Chondrocyte (in vitro differentiated cells): Measurements from ENCODE around the gene DECR2. TPM values are rescaled to one million over a fixed set of nuclear protein-coding genes. Genes with fewer than 3 reads are reported as not detected.

Experiments used
- DNase-seq: peaks from one replicate; pipeline ENCODE4 v3.0.0; 2021; ENCODE audit warnings: mixed read lengths, low spot score
- H3K27ac Mint-ChIP-seq: one replicate; pipeline ENCODE4 v1.8.0; 2021; ENCODE audit warnings: mild to moderate bottlenecking, moderate library complexity, mixed read lengths; ENCODE audit not compliant: unreplicated experiment
- H3K27me3 Mint-ChIP-seq: 2 replicates; pipeline ENCODE4 v1.8.0; 2021; ENCODE audit warnings: low read depth, mixed read lengths
- H3K36me3 Mint-ChIP-seq: 2 replicates; pipeline ENCODE4 v1.8.0; 2021; ENCODE audit warnings: low read depth, mixed read lengths
- H3K4me1 Mint-ChIP-seq: 2 replicates; pipeline ENCODE4 v1.8.0; 2021; ENCODE audit warnings: low read depth, mild to moderate bottlenecking, mixed read lengths
- H3K4me3 Mint-ChIP-seq: one replicate; pipeline ENCODE4 v1.8.0; 2021; ENCODE audit warnings: mild to moderate bottlenecking, moderate library complexity, mixed read lengths; ENCODE audit not compliant: unreplicated experiment
- H3K9me3 Mint-ChIP-seq: 2 replicates; pipeline ENCODE4 v1.8.0; 2021; ENCODE audit warnings: low read depth, mixed read lengths
- total RNA-seq: library from RNA; stranded (reverse); gene quantifications from 3 replicates; pipeline ENCODE4 v1.2.1, GENCODE V29; 2021
- TF ChIP-seq, protein P1 (sequence below): fragments of 200-600 bp; sonication (generic); IDR thresholded peaks from 2 replicates; pipeline ENCODE4 v1.5.0; 2021; ENCODE audit warnings: antibody characterized with exemption, mild to moderate bottlenecking, moderate library complexity

DECR2 gene
- total RNA-seq, 1 donor from 2014 or later: 25.1 TPM

- H3K4me1 Mint-ChIP-seq: peaks cover 38% of the 10 kb centered on the region
- H3K27me3 Mint-ChIP-seq: no peaks in the 10 kb centered on the region
- H3K9me3 Mint-ChIP-seq: no peaks in the 10 kb centered on the region
- H3K4me3 Mint-ChIP-seq: peak overlapping the region; percentile 76
- TF ChIP-seq, protein P1, sequence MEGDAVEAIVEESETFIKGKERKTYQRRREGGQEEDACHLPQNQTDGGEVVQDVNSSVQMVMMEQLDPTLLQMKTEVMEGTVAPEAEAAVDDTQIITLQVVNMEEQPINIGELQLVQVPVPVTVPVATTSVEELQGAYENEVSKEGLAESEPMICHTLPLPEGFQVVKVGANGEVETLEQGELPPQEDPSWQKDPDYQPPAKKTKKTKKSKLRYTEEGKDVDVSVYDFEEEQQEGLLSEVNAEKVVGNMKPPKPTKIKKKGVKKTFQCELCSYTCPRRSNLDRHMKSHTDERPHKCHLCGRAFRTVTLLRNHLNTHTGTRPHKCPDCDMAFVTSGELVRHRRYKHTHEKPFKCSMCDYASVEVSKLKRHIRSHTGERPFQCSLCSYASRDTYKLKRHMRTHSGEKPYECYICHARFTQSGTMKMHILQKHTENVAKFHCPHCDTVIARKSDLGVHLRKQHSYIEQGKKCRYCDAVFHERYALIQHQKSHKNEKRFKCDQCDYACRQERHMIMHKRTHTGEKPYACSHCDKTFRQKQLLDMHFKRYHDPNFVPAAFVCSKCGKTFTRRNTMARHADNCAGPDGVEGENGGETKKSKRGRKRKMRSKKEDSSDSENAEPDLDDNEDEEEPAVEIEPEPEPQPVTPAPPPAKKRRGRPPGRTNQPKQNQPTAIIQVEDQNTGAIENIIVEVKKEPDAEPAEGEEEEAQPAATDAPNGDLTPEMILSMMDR: no peak
- no peak for DNase-seq
- H3K36me3 Mint-ChIP-seq: no peaks in the 10 kb centered on the region
- H3K27ac Mint-ChIP-seq: no peak overlapping the region
These were observed 24.0 kb downstream of the DECR2 start for GRCh38 chr16:425740-426114.

- H3K9me3 Mint-ChIP-seq: no peaks in the 10 kb centered on the region
- DNase-seq: no peak
- H3K4me1 Mint-ChIP-seq: peaks cover 38% of the 10 kb centered on the region
- no peak overlapping the region for H3K27ac Mint-ChIP-seq
- TF ChIP-seq, protein P1: no peak
- H3K4me3 Mint-ChIP-seq: peak overlapping the region; percentile 75
- no peaks in the 10 kb centered on the region for H3K27me3 Mint-ChIP-seq
- H3K36me3 Mint-ChIP-seq: peaks cover 2% of the 10 kb centered on the region
These were observed 24.6 kb downstream of the DECR2 start for GRCh38 chr16:426115-426905.

- Mint-ChIP-seq H3K36me3 (peaks cover 2% of the 10 kb centered on the region), H3K27me3 (no peaks in the 10 kb centered on the region), H3K9me3 (no peaks in the 10 kb centered on the region), H3K27ac (peak overlapping the region; percentile 65), H3K4me1 (peaks cover 38% of the 10 kb centered on the region), H3K4me3 (peak overlapping the region; percentile 75)
- no peak for DNase-seq
- TF ChIP-seq, protein P1: no peak
These were observed 25.2 kb downstream of the DECR2 start for GRCh38 chr16:426906-427249.

DNA sequence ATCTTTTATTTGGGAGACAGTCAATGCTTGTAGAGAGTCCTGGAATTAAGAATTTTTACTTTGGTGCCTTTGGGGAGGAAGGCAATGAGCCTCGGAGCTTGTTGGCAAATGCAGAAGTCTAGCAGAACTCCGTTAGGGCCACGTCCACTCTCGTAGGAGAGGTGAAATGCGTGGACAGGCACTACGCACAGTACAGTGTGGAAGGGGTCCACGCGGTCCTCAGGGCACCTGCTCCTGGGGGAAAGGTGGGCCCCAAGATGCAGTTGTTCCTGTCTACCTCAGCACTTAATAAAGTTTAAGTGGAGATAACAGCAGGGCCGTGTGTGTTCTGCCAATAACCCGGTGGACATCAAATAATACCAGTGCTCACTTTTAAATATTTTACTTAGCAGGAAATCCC lies 25.6 kb downstream of the DECR2 start:
- Mint-ChIP-seq H3K27ac (peak overlapping the region; percentile 65), H3K4me1 (peaks cover 38% of the 10 kb centered on the region), H3K36me3 (peaks cover 2% of the 10 kb centered on the region), H3K4me3 (peak overlapping the region; percentile 75), H3K9me3 (no peaks in the 10 kb centered on the region), H3K27me3 (no peaks in the 10 kb centered on the region)
- TF ChIP-seq, protein P1: no peak
- no peak for DNase-seq

DNA sequence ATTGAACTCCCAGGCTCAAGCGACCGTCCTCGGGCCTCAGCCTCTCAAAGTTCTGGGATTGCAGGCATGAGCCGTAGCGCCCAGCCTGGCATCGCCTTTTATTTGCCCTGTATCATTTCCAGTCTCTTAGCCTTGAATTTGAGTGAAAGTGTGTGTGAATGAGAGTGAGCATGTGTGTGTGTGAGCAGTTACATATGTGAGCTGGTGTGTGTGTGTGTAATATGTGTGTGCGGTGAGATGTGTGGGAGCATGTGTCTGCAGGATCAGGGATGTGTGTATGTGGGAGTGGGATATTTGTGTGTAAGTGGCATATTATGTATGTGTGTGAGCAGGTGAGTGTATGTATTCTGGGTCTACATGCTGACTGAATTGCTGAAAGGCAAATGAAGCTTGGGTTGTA lies 29.2 kb downstream of the DECR2 start:
- Mint-ChIP-seq H3K27me3 (no peaks in the 10 kb centered on the region), H3K4me1 (peaks cover 23% of the 10 kb centered on the region), H3K36me3 (peaks cover 5% of the 10 kb centered on the region), H3K27ac (no peak overlapping the region), H3K9me3 (no peaks in the 10 kb centered on the region), H3K4me3 (no peak overlapping the region)
- TF ChIP-seq, protein P1: no peak
- DNase-seq: no peak
